B cell (primary cell): Measurements from ENCODE around the gene CSNK1G1. TPM values are rescaled to one million over a fixed set of nuclear protein-coding genes. Genes with fewer than 3 reads are reported as not detected.

Experiments used
- ATAC-seq: fragments of 200-7000 bp; cut with Tn5 transposase; one replicate; pipeline ENCODE4 v1.10.0; 2021; ENCODE audit warnings: low read depth, mild to moderate bottlenecking, moderate number of reproducible peaks, moderate library complexity
- CTCF ChIA-PET: fragments of 350-600 bp; sonication (Branson Sonifier 250); formaldehyde crosslinking; loops from one replicate; lab custom pipeline; 2021; ENCODE audit warnings: antibody characterized with exemption, inconsistent platforms; lab: Charles Lee
- POLR2A ChIA-PET: fragments of 350-600 bp; sonication (Branson Sonifier 250); formaldehyde crosslinking; loops from one replicate; lab custom pipeline; 2021; ENCODE audit warnings: antibody characterized with exemption; lab: Charles Lee
- DNase-seq: peaks from one replicate; pipeline ENCODE4 v3.0.0; 2013
- H2AFZ ChIP-seq: 2 replicates; pipeline ENCODE4 v1.6.1; 2012; ENCODE audit warnings: mild to moderate bottlenecking, low read depth, low read length; ENCODE audit not compliant: insufficient read depth, poor library complexity, severe bottlenecking
- H3K27ac ChIP-seq, 2 donors: 1 replicate in 1 of 2; 2 replicates in 1 of 2; pipeline ENCODE4 v1.5.1; 2012 to 2013; ENCODE audit warnings: low read length in 2 of 2, mild to moderate bottlenecking in 2 of 2, moderate library complexity in 1 of 2
- H3K27me3 ChIP-seq, 4 experiments: fragments of 200-600 bp in 1 of 4; sonication (generic) in 1 of 4; replicated peaks in 1 of 4; 1 replicate in 2 of 4; 2 replicates in 2 of 4; pipeline versions ENCODE4 v1.6.1 to v1.7.0; 2013 to 2016; ENCODE audit warnings: low read length in 3 of 4, mild to moderate bottlenecking in 2 of 4, mixed read lengths in 1 of 4, moderate library complexity in 1 of 4; ENCODE audit not compliant: insufficient read depth in 4 of 4, control insufficient read depth in 3 of 4; ENCODE audit errors: control extremely low read depth in 1 of 4
- H3K36me3 ChIP-seq, 2 experiments: replicated peaks in 1 of 2; 1 replicate in 1 of 2; 2 replicates in 1 of 2; pipeline versions ENCODE4 v1.6.1 to v1.7.1; 2013; ENCODE audit warnings: low read length in 1 of 2; ENCODE audit not compliant: insufficient read depth in 2 of 2, control insufficient read depth in 1 of 2; ENCODE audit errors: control extremely low read depth in 1 of 2, extremely low read depth in 1 of 2
- H3K4me1 ChIP-seq, 2 donors: fragments of 200-600 bp in 1 of 2; sonication (generic) in 1 of 2; 1 replicate in 1 of 2; 2 replicates in 1 of 2; pipeline versions ENCODE4 v1.5.1 to v1.6.1; 2013 to 2017; ENCODE audit warnings: low read length in 2 of 2; ENCODE audit not compliant: control insufficient read depth in 2 of 2, insufficient read depth in 2 of 2
- H3K4me2 ChIP-seq: replicated peaks from 2 replicates; pipeline ENCODE3; 2012; ENCODE audit warnings: mild to moderate bottlenecking, low read depth, low read length; ENCODE audit not compliant: poor library complexity, severe bottlenecking
- H3K4me3 ChIP-seq, 5 experiments: fragments of 200-600 bp in 1 of 5; sonication (generic) in 1 of 5; 1 replicate in 3 of 5; 2 replicates in 2 of 5; pipeline versions ENCODE4 v1.5.1 to v1.7.0; 2011 to 2016; ENCODE audit warnings: low read length in 4 of 5, mild to moderate bottlenecking in 4 of 5, low read depth in 2 of 5, control low read depth in 1 of 5, moderate library complexity in 1 of 5; ENCODE audit not compliant: insufficient read depth in 1 of 5; ENCODE audit errors: control extremely low read depth in 1 of 5, extremely low read depth in 1 of 5
- H3K79me2 ChIP-seq: fragments of 200-600 bp; sonication (generic); one replicate; pipeline ENCODE4 v1.6.0; 2016; ENCODE audit warnings: low read length; ENCODE audit not compliant: control insufficient read depth, insufficient read depth
- H3K9ac ChIP-seq: fragments of 200-600 bp; sonication (generic); 2 replicates; pipeline ENCODE4 v1.6.1; 2017; ENCODE audit warnings: mild to moderate bottlenecking, low read length, moderate library complexity
- H3K9me3 ChIP-seq, 3 donors: one replicate each; pipeline versions ENCODE4 v1.6.1 to v1.7.1; 2013; ENCODE audit warnings: low read length in 2 of 3; ENCODE audit not compliant: control insufficient read depth in 2 of 3, insufficient read depth in 1 of 3; ENCODE audit errors: control extremely low read depth in 1 of 3
- H4K20me1 ChIP-seq: 2 replicates; pipeline ENCODE4 v1.6.0; 2012; ENCODE audit warnings: mild to moderate bottlenecking, low read length; ENCODE audit not compliant: insufficient read depth, control insufficient read depth, poor library complexity, severe bottlenecking
- H3K27ac Mint-ChIP-seq: one replicate; pipeline ENCODE4 v1.8.0; 2021; ENCODE audit warnings: mixed read lengths
- H3K27me3 Mint-ChIP-seq: one replicate; pipeline ENCODE4 v1.8.0; 2021; ENCODE audit warnings: mixed read lengths
- H3K4me1 Mint-ChIP-seq: one replicate; pipeline ENCODE4 v1.8.0; 2021; ENCODE audit warnings: mixed read lengths
- H3K4me3 Mint-ChIP-seq: one replicate; pipeline ENCODE4 v1.8.0; 2021; ENCODE audit warnings: mixed read lengths
- H3K9me3 Mint-ChIP-seq: one replicate; pipeline ENCODE4 v1.8.0; 2022; ENCODE audit warnings: mixed read lengths; ENCODE audit not compliant: insufficient read depth
- EZH2 ChIP-seq: IDR thresholded peaks from 2 replicates; pipeline ENCODE4 v1.6.1; 2012; ENCODE audit warnings: borderline replicate concordance, low read depth, mild to moderate bottlenecking, moderate library complexity, low read length; ENCODE audit not compliant: insufficient read depth, poor library complexity, severe bottlenecking
- WGBS: methylation state at CpG from one replicate; pipeline ENCODE4 v1.1.5; 2013; ENCODE audit warnings: missing lambda C conversion rate; ENCODE audit not compliant: insufficient coverage; 5-methylcytosine and 5-hydroxymethylcytosine counted together
- intact Hi-C: fragments of 100-400 bp; cut with micrococcal nuclease; formaldehyde crosslinking; loops from one replicate; pipeline ENCODE4 v1.10.0; 2022
- polyA plus RNA-seq: library from polyadenylated mRNA; depleted of rRNA; stranded (reverse); fragments of >200 nt; gene quantifications from 2 replicates; pipeline ENCODE4 v1.2.3, GENCODE V29; 2012
- total RNA-seq, 2 donors: library from RNA; stranded (reverse); fragments of 120-200 nt in 1 of 2; gene quantifications; 1 replicate in 1 of 2; 2 replicates in 1 of 2; pipeline versions ENCODE4 v1.2.3 to v1.2.4, GENCODE V29; 2013 to 2022
- TF ChIP-seq, protein P1 (sequence below): fragments of 200-600 bp; IDR thresholded peaks from one replicate; pipeline ENCODE4 v1.8.0; 2022; ENCODE audit warnings: antibody characterized with exemption, mild to moderate bottlenecking

Gene CSNK1G1
- total and polyA plus RNA-seq, 2 donors (not counting 1 experiment from before 2014, with no cell fraction given): 5.2 to 40.3 TPM

DNA sequence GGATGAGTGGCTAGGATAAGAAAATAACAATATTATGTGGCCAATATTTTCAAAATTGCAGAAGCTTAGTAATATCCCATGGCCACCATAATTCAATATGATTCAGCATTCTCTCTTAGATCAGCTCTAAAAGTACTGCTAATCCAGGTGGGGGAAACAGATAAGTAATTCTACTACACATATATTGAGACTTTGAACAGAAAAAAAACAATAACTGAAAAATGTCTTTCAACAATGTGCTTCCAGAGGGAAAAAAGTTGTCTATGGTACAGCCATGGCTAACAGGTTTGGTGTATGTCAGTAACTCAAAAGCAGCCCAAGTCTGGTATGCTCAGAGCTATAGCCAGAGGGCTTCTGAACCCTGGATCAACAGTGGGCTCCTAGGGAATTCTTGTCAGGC, 150.8 kb downstream of the CSNK1G1 start:
- Mint-ChIP-seq H3K4me3 (no peak overlapping the region), H3K27me3 (no peaks in the 10 kb centered on the region), H3K4me1 (peaks cover 1% of the 10 kb centered on the region), H3K27ac (no peak overlapping the region), H3K9me3 (no peaks in the 10 kb centered on the region)
- no peak for ATAC-seq
- CTCF ChIA-PET: no interaction called here
- no peak overlapping the region for H3K4me3 ChIP-seq
- H3K4me1 ChIP-seq: no peaks in the 10 kb centered on the region
- H4K20me1 ChIP-seq: no peaks in the 10 kb centered on the region
- POLR2A ChIA-PET: no interaction called here
- H3K79me2 ChIP-seq: no peaks in the 10 kb centered on the region
- no peak overlapping the region for H3K27ac ChIP-seq
- no peaks in the 10 kb centered on the region for H3K9me3 ChIP-seq
- intact Hi-C loops: no loop called here
- H3K9ac ChIP-seq: no peak overlapping the region
- H3K36me3 ChIP-seq: peaks cover 0 to 22% of the 10 kb centered on the region in 2 experiments
- H2AFZ ChIP-seq: no peak overlapping the region
- no peaks in the 10 kb centered on the region for H3K27me3 ChIP-seq
- DNase-seq: no peak
- TF ChIP-seq, protein P1, sequence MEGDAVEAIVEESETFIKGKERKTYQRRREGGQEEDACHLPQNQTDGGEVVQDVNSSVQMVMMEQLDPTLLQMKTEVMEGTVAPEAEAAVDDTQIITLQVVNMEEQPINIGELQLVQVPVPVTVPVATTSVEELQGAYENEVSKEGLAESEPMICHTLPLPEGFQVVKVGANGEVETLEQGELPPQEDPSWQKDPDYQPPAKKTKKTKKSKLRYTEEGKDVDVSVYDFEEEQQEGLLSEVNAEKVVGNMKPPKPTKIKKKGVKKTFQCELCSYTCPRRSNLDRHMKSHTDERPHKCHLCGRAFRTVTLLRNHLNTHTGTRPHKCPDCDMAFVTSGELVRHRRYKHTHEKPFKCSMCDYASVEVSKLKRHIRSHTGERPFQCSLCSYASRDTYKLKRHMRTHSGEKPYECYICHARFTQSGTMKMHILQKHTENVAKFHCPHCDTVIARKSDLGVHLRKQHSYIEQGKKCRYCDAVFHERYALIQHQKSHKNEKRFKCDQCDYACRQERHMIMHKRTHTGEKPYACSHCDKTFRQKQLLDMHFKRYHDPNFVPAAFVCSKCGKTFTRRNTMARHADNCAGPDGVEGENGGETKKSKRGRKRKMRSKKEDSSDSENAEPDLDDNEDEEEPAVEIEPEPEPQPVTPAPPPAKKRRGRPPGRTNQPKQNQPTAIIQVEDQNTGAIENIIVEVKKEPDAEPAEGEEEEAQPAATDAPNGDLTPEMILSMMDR: no peak
- TF ChIP-seq EZH2: no peak
- no peak overlapping the region for H3K4me2 ChIP-seq

DNA sequence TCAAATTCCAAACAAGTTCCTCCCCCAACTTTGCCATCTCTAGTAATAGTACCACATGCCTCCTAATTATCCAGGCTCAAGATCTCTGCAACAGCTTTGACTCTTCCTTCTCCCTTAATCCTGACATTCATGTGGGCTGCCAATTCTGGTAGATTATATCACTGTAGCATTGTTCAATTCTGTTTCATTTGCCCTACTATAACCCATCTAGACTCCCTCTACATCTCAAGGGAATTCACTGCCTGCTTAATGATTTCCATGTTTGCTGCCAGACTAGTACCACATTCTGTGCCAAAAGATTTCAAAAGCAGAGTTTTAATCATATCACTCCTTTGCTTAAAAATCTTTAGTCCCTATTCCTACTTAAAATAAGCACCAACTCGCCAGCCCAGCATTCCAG, 158.5 kb downstream of the CSNK1G1 start:
- Histone ChIP-seq H3K4me1 (no peaks in the 10 kb centered on the region), H4K20me1 (no peaks in the 10 kb centered on the region), H3K79me2 (no peaks in the 10 kb centered on the region), H2AFZ (no peak overlapping the region), H3K9me3 (no peaks in the 10 kb centered on the region), H3K9ac (no peak overlapping the region), H3K4me3 (no peak overlapping the region), H3K4me2 (no peak overlapping the region), H3K27ac (no peak overlapping the region), H3K36me3 (peaks cover 0 to 21% of the 10 kb centered on the region in 2 experiments), H3K27me3 (no peaks in the 10 kb centered on the region)
- TF ChIP-seq, protein P1: no peak
- no peak for TF ChIP-seq EZH2
- WGBS: 100% methylated on average over 1 of the region's 1 CpG
- no peak for DNase-seq
- POLR2A ChIA-PET: no interaction called here
- intact Hi-C loops: no loop called here
- no peak overlapping the region for H3K4me3 Mint-ChIP-seq
- H3K9me3 Mint-ChIP-seq: no peaks in the 10 kb centered on the region
- H3K27ac Mint-ChIP-seq: no peak overlapping the region
- no peaks in the 10 kb centered on the region for H3K4me1 Mint-ChIP-seq
- no peaks in the 10 kb centered on the region for H3K27me3 Mint-ChIP-seq
- CTCF ChIA-PET: interaction anchor here (0.7 to 1.1 kb wide), 2 partner anchors 476 to 1181 kb away, joined by 3 to 4 read pairs; no protein-coding TSS in a partner anchor
- ATAC-seq: no peak
